K562 (cell line): ENCODE results near the gene DPH2. TPM values are rescaled to one million over a fixed set of nuclear protein-coding genes. Genes with fewer than 3 reads are reported as not detected.

ENCODE experiments used
- ATF7 ChIP-seq: fragments of 450-650 bp; IDR thresholded peaks from 2 replicates; pipeline ENCODE4 v1.7.1; 2014; ENCODE audit warnings: mild to moderate bottlenecking, moderate library complexity
- CTBP1 ChIP-seq: fragments of 450-650 bp; IDR thresholded peaks from 2 replicates; pipeline ENCODE4 v1.6.1; 2016; ENCODE audit warnings: borderline replicate concordance
- DACH1 ChIP-seq: fragments of 450-650 bp; IDR thresholded peaks from 2 replicates; pipeline ENCODE4 v1.6.1; 2018; ENCODE audit not compliant: partially characterized antibody
- MYC ChIP-seq, 2 experiments: fragments of 250-450 bp in 1 of 2; sonication (Bioruptor Pico) in 1 of 2; IDR thresholded peaks; 2 replicates each; pipeline versions ENCODE4 v1.5.1 to v1.6.1; 2012 to 2021; ENCODE audit warnings: low read depth in 2 of 2, borderline replicate concordance in 1 of 2, improper control_type of control experiment in 1 of 2, low read length in 1 of 2, mild to moderate bottlenecking in 1 of 2, moderate library complexity in 1 of 2
- RBFOX2 ChIP-seq: fragments of 200-400 bp; formaldehyde crosslinking; IDR thresholded peaks from 2 replicates; pipeline ENCODE4 v1.6.1; 2017; ENCODE audit warnings: low read depth, mild to moderate bottlenecking, low read length, moderate library complexity
- RCOR1 ChIP-seq, 2 experiments: IDR thresholded peaks; 2 replicates each; pipeline ENCODE4 v1.6.1; 2012; ENCODE audit warnings: low read depth in 2 of 2, low read length in 2 of 2, borderline replicate concordance in 1 of 2, improper control_type of control experiment in 1 of 2
- SMC3 ChIP-seq: conservative IDR thresholded peaks from 2 replicates; pipeline ENCODE4 v1.6.1; 2011; ENCODE audit warnings: low read depth, low read length, improper control_type of control experiment; ENCODE audit not compliant: insufficient read depth
- UBTF ChIP-seq, 2 experiments: IDR thresholded peaks; 2 replicates each; pipeline ENCODE4 v1.6.1; 2012; ENCODE audit warnings: improper control_type of control experiment in 2 of 2, low read depth in 2 of 2, low read length in 2 of 2, borderline replicate concordance in 1 of 2
- XRCC5 ChIP-seq: fragments of 200-400 bp; formaldehyde crosslinking; IDR thresholded peaks from 2 replicates; pipeline ENCODE4 v1.6.1; 2017; ENCODE audit warnings: low read depth, mild to moderate bottlenecking, low read length
- YY1 ChIP-seq, 3 experiments: IDR thresholded peaks; 2 replicates each; pipeline ENCODE4 v1.6.1; 2011; ENCODE audit warnings: low read length in 2 of 3, mild to moderate bottlenecking in 2 of 3, moderate library complexity in 2 of 3, borderline replicate concordance in 1 of 3, control low read depth in 1 of 3, low read depth in 1 of 3; ENCODE audit not compliant: insufficient read depth in 3 of 3, insufficient replicate concordance in 2 of 3, control insufficient read depth in 1 of 3, insufficient read length in 1 of 3; ENCODE audit errors: extremely low read depth in 1 of 3
- ZFP91 ChIP-seq: sonication (generic); formaldehyde crosslinking; IDR thresholded peaks from 2 replicates; pipeline ENCODE4 v1.8.0; 2022; ENCODE audit warnings: mild to moderate bottlenecking, missing genetic modification reagents
- ZKSCAN1 ChIP-seq: fragments of 150-350 bp; IDR thresholded peaks from 2 replicates; pipeline ENCODE4 v1.6.1; 2016; ENCODE audit warnings: low read depth, low read length
- ZNF133 ChIP-seq: fragments of 250-450 bp; sonication (Bioruptor Pico); IDR thresholded peaks from 2 replicates; pipeline ENCODE4 v1.4.0; 2020; ENCODE audit warnings: mild to moderate bottlenecking
- polyA plus RNA-seq, 8 experiments: library from polyadenylated mRNA; depleted of rRNA in 4 of 8; stranded (reverse) in 5 of 8; unstranded in 3 of 8; fragments of >200 nt; fragmentation: Nextera tagmentation in 2 of 8; fragmentation: Illumina TruSeq in 1 of 8; extraction: Ambion mirVana in 2 of 8; extraction: Trizol in 1 of 8; gene quantifications; 2 replicates each; pipeline versions ENCODE4 v1.2.1 to v1.2.3, GENCODE V29; 2011 to 2014; ENCODE audit warnings: inconsistent platforms in 1 of 8, missing spikeins in 1 of 8
- total RNA-seq, 7 experiments: library from RNA; depleted of rRNA in 6 of 7; stranded (reverse); fragments of >200 nt in 6 of 7; fragmentation: Illumina TruSeq in 2 of 7; extraction: Trizol in 2 of 7; gene quantifications; 2 replicates each; pipeline versions ENCODE4 v1.2.1 to v1.2.3, GENCODE V29; 2011 to 2021; ENCODE audit warnings: low replicate concordance in 1 of 7
- TF ChIP-seq, protein P1 (sequence below): sonication (generic); formaldehyde crosslinking; IDR thresholded peaks from 2 replicates; pipeline ENCODE4 v1.9.0; 2022; ENCODE audit warnings: mild to moderate bottlenecking, missing genetic modification reagents
- TF ChIP-seq, protein P2 (sequence below): IDR thresholded peaks from 2 replicates; pipeline ENCODE4 v1.6.1; 2011; ENCODE audit warnings: borderline replicate concordance, low read depth, mild to moderate bottlenecking, moderate library complexity, low read length; ENCODE audit not compliant: insufficient read depth, poor library complexity, severe bottlenecking

Gene DPH2
- total and polyA plus RNA-seq, 9 of the 15 experiments (the other 6 are each of a cell fraction or from before 2014, with no cell fraction given) = 17.9 to 94.1 (median 68.1) TPM

DNA sequence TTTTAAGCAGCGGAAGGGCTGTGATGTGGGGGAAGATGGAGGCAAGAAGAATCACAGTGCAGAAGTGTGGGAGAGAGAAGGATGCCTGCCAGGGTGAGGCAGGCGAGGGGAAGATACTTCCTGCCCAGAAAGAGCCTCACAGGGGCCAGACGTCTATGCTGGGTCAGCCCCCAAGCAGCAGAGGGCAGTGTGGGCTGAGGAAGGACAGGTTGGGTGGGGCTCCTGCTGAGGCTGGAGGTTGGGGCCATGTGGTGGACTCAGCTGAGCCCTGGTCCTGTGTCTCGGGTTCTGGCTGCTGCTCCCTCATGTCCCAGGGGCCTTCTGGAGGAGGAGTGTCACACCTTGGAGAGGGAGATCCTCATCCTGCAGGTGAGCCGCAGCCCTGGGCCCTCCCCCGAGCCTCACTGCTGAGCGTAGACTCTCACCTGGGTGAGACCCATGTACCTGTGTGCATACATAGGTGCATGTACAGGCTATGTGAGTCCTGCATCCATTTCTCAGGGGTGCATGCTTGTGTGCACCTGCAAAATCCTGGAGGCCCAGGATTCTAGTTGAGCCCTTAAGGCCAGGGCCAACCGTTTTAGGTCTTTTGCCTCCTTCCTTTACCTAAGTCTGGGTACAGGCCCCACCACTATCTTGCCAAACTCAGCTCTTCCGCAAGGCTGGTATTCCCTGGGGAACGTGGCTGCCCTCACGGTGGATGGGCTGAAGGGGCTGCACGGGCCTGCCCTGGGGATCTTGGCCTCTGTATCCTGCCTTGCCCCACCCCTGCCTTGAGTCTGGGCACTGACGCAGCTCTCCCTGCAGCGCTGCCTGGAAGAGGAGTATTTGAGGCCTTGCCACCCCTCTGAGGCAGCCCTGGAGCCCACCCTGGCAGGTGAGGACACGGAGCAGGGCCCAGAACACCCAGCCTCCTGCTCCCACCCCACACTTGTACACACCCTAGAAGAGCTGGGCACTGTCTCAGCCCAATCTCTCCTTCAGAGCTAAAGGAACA lies 25.3 kb downstream of the DPH2 start (continued):
- TF ChIP-seq, protein P1, sequence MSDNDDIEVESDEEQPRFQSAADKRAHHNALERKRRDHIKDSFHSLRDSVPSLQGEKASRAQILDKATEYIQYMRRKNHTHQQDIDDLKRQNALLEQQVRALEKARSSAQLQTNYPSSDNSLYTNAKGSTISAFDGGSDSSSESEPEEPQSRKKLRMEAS (CRISPR knock-in tag) = peak; percentile 62; the same call in 1 of the 2 replicates
- TF ChIP-seq SMC3 (peak; percentile 88), MYC (IDR thresholded peaks at IDR 0.05; ENCODE audit: low read depth, low read length) (peak; percentile 85), MYC (CRISPR knock-in tag; IDR thresholded peaks at IDR 0.05; ENCODE audit: borderline replicate concordance, low read depth) (no peak), ATF7 (0 out of 2 replicates have a peak, but pooled peaks have one; percentile 11), ZNF133 (CRISPR knock-in tag) (no peak), DACH1 (peak; percentile 57), RCOR1 (IDR thresholded peaks at IDR 0.05; ENCODE audit: borderline replicate concordance in 1 of 2, low read depth in 2 of 2, low read length in 2 of 2) (peak in 1 of 2 experiments; percentile 43; a peak in 1 of 4 replicates), UBTF (IDR thresholded peaks at IDR 0.05; ENCODE audit: borderline replicate concordance in 1 of 2, low read depth in 2 of 2, low read length in 2 of 2) (0 out of 4 replicates have a peak, but pooled peaks of 1 of the 2 experiments have one; percentile 27), RBFOX2 (0 out of 2 replicates have a peak, but pooled peaks have one; percentile 19), CTBP1 (peak; percentile 73; the same call in 1 of the 2 replicates), ZFP91 (0 out of 2 replicates have a peak, but pooled peaks have one; percentile 36), XRCC5 (peak; percentile 62; the same call in 1 of the 2 replicates), YY1 (IDR thresholded peaks at IDR 0.05; ENCODE audit: borderline replicate concordance in 1 of 3, control insufficient read depth in 1 of 3, extremely low read depth in 1 of 3, insufficient read depth in 3 of 3, insufficient read length in 1 of 3, insufficient replicate concordance in 2 of 3, low read depth in 1 of 3, low read length in 2 of 3) (peak in 2 of 3 experiments; percentile 8 to 9), ZKSCAN1 (0 out of 2 replicates have a peak, but pooled peaks have one; percentile 18)
- TF ChIP-seq, protein P2, sequence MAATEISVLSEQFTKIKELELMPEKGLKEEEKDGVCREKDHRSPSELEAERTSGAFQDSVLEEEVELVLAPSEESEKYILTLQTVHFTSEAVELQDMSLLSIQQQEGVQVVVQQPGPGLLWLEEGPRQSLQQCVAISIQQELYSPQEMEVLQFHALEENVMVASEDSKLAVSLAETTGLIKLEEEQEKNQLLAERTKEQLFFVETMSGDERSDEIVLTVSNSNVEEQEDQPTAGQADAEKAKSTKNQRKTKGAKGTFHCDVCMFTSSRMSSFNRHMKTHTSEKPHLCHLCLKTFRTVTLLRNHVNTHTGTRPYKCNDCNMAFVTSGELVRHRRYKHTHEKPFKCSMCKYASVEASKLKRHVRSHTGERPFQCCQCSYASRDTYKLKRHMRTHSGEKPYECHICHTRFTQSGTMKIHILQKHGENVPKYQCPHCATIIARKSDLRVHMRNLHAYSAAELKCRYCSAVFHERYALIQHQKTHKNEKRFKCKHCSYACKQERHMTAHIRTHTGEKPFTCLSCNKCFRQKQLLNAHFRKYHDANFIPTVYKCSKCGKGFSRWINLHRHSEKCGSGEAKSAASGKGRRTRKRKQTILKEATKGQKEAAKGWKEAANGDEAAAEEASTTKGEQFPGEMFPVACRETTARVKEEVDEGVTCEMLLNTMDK = peak; percentile 81
